Cerebellar nuclear complex (tissue), 1 donor: ENCODE results near the gene PGM2L1.
"Not testable (repeated sequence)": the region's sequence is repeated elsewhere in the genome, so short reads cannot be mapped to it uniquely, and the experiment has no call there.

ENCODE experiments used
- DNase-seq, 2 experiments: peaks; one replicate each; lab custom pipeline; 2025; lab: John Stamatoyannopoulos, UW

PGM2L1 gene

DNA sequence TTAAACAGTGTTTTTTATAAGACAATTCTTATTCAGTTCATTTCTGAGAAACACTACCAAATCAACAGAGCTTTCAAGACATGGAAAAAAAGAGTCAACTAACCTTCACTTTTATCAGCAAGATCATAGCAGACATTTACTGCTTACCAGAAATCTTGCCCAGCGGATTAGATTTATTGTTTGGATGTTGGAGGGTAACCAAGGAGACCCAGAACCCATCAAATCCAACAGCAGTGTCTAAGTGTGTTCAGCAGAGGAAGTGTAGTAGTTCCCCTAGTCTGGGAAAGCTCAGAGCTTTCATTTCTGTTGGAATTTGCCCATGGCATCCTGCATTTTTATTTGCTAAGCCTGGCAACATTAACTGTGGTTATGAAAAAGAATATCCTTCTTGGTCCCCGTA lies 2.4 kb upstream of the PGM2L1 start:
- DNase-seq = no peak

DNA sequence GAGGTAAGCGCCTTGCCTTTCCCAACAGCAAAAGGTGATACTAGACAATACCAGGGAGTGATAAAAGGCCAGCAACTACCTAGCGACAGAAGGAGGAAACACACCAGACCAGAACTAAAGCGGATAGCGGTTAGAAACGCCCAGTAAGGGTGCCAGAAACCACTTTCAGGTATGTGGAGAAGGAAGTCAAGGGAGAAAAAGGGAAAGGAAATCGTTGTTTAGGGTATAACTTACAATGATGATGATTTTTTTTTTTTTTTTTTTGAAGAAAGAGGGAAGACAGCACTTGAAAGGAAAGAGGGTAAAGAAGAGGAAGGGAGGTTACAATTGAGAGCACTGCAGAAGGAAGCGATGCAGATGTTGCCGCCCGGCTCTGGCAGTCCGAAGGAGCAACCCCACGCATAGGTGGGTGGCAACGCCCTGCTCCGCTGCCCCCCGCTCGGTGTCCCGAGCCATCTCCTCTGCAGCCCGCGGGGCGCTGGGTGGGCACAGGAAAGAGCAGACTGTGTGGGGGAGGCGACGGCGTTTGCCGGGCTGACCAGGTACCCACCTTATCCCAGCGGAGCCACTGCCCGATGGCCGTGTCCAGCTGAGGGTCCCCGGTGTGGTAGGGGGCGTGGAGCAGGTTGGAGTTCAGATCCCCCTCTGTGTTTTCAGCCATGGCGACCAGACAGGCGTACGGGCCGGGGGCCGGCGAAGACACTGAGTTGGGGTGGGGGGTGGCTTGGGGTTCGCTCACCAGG lies 561 bp downstream of the PGM2L1 start:
- DNase-seq = peak in 1 of 2 experiments; percentile 9

DNA sequence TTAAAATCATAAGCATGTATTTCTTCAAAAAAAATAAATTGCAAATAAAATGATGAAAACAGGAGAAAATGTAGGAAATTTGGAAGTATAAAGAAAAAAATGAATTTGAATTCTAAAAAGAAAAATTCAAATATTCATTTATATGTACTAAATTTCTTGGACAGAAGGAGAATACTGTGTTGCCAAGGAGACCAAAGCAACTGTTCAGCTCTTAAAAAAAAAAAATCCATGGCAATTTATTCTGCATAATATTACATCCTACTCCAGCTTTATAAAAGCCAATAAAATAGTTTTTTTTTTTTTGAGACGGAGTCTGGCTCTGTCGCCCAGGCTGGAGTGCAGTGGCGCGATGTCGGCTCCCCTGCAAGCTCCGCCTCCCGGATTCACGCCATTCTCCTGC lies 6.0 kb downstream of the PGM2L1 start:
- no peak for DNase-seq

DNA sequence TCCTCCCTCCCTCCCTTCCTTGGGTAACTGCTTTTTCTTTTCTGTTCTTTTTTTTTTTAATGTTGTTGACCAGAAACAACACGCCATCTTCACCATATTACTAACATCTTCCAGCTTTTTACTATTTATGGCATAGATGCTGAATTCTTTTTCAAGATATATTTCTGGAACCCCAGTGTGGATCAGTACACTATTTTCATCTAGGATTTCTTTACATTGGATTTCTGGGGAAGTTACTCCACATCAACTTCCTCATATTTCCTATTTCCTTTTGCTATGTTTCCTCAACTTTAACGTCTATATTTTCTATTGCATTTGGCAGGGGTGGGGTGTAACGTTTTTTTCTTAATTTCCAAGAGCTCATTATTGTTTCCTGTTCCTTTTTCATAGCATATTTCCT lies 7.0 kb downstream of the PGM2L1 start:
- no peak for DNase-seq

DNA sequence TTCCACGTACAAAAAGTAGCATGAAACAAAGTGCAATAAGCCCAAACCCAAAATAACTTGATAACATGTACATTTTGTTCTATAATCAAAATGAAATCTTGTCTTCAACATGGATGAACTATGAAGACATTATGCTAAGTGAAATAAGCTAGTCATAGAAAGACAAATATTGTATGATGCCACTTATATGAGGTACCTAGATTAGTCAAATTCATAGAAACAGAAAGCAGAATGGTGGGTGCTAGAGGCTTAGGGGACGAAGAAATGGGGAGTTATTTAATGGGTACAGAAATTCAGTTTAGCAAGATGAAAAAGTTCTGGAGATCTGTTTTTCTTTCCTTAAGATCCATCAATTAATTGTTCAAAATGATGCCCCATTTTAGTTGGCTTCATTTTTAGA lies 7.5 kb downstream of the PGM2L1 start:
- DNase-seq = no peak

DNA sequence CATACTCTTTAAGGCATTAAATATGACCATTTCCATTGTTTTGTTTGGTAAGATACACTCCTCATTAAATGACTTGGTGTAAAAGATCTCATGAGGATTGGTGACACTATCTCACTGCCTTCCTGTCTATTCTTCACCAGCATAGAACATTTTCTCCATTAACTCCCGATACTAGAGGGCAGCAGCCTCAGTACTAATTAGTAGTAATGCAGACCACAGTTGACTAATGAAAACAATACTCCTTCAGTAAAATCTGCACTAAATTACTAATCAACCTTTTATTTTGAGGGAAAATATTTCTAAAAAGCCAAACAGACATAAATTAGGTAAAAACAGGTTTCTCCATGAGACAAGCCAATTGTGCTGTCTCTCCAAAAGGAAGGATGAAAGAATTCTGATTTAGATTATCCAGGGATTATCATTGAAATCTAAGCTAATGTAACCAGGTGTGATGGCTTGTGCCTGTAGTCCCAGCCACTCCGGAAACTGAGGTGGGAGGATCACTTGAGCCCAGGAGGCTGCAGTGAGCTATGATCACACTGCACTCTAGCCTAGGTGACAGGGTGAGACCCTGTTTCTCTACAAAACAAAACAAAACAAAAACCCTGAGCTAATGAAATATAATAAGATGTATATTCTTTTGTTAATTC lies 9.4 kb downstream of the PGM2L1 start:
- peak in 1 of 2 experiments; percentile 22 for DNase-seq

DNA sequence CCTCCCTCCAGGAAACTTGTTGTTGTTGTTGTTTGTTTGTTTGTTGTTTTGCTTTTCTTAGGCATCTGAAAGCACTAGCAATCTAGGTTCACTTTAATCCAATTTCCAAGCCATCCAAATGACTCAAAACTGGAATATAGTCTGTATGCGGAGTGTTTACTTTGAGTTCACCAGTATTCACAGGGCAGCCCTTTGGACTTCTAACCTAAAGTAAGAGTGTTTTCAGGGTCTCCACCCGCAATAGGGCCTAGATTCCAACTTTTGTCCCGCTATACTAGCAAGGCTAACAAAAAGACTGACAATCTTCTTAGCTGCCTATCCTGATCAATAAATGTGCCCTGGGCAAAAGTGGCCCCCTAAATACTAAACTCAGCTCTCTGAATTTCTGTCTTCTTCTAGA lies 13.6 kb downstream of the PGM2L1 start:
- no peak for DNase-seq

DNA sequence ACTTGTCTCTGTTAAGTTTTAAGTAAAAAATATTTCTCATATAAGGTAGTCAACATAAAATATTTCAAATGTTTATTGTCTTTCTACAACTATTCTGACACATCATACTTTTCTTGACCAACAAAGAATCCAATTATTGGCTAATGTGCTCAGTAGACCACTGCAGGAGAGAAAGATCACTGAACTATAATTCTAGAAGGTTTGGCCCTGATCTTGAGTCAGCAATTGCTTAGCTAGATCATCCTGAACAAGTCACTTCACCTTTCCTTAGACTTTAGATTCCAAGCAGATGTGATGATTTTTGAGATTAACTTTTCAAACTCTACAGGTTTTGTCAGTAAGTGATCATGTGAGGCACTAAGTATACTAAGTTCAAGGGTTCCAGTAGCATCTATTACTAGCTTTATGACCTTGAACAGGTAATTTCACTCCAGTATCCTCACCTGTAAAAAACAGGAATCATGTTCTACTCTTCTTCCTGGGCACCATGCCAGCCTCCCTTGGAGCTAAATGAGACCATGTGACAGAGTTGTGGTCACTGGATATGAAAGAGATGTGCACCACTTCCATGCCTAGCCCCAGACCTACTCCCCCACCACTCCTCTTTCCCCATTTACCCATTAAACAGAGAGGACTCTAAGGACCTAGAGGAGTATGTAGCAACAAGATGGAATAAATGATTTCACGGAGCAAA lies 17.3 kb downstream of the PGM2L1 start:
- no peak for DNase-seq

DNA sequence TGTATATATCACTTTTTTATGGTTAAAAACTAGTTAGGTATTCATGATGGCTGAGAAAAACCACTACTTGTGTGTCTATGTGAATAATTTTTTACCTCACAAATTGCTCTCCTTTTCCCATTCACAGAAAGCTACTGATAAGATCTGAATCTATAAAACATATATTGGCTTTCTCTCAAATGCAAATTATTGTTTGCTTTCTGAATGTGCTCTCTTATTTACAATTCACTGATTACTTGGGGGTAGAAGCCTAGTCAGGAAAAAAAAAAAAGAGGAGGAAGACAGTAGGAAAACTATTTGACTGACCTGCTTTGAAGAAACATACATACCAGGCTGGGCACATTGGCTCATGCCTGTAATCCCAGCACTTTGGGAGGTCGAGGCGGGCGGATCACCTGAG lies 20.5 kb downstream of the PGM2L1 start:
- no peak for DNase-seq

DNA sequence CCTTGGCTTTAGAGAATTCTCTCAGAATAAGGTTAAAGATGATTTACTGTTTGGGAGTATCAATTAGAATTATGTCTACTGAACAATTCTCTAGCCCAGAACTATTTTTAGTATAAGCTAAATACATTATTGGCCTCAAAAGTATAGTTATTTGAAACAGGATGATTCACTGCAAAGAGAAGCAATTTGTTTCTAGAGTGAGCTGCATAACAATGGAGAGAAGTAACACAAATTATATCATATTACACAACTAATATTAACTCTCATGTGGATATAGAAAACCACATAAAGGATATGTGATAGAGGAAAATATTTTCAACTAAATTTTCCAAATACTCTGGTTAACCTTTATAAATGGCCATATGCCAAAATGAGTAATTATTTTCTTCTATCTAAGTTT lies 24.9 kb downstream of the PGM2L1 start:
- no peak for DNase-seq

DNA sequence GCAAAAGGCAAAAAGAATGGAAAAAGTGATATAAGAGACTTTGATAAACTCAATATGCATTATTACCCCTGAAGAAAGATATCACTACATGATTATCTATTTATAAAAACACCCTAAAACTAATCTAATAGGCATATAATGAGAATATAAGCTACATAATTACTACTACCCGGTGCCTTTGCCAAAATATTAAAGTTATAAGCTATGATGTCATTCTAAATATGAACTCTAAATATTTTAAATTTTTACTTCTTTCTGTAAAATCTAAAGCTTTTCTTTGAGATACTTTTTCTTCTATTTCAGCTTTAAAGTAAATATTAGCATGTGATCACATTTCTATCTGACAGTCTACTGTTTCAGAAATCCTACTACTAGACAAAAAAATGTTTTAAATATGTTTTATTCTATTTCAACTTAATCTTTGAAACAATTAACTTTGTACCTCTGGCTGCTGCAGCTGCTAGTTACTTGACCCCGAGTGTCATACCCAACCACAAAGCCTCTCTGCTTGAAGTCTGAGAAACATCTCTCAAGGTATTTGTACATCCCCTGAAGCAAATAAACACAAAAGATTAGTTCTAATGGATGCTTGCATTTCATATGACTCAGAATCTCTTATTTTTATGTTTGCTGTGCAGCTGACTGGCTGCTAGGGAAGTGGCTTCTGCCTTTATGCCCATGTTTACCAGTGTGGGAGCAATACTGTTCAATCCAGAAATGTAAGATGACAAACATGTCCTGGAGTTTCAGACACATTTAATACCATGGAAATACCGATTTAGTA lies 26.8 kb downstream of the PGM2L1 start:
- no peak for DNase-seq

DNA sequence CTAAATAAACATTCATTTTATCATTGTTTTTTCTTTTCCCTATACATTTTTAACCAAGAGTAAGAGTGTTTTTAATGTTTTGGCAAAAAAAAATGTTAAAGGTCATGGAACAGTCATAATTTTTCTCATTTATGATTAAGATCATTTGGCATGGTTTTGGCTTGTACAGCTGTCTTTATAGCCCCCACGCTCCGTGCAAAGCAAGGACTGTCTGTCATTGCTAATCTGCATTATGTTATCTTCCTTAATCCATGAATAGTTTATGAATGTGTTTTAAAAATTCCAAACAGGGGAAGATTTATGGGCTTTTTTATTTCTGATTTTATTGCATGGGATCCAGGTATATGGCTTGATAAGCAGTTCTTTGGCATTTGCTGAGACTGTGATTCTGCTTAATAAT lies 28.1 kb downstream of the PGM2L1 start:
- no peak for DNase-seq

DNA sequence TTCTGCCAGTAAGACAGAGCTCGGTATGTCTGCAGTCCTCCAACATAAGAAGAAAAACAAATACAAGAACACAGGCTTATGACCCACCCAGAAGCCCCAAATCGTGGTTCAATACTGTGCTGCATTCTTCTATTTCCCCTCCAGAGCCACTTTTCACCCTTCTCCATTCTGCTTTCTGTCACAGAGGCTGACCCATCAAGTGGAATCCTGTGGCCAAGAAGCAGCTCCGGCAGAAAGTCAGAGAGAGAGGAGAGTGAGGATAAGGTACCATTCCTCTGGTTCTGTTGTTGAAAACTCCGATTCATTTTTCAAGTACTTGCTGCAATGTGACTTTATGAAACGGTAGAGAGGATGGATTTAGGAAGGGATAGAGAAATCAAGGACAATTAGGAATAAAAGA lies 30.4 kb downstream of the PGM2L1 start:
- no peak for DNase-seq

DNA sequence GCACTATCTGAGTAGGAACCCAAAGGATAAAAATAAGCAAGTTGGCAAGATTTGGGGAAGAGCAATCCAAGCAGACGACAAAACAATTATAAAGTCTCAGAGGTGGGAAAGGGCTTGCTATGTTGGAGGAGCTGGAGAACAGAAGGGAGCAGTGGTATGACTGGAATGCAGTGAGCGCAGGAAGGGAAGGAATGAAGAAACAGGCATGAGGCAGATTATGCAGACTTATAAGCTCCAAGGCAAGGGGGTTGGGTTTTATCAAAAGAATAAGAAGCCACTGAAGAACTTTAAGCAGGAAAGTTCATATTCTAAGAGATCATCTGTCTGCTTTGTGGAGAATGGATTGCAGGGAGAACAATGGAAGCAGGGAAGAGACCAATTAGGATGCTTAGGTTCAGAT lies 31.7 kb downstream of the PGM2L1 start:
- no peak for DNase-seq

DNA sequence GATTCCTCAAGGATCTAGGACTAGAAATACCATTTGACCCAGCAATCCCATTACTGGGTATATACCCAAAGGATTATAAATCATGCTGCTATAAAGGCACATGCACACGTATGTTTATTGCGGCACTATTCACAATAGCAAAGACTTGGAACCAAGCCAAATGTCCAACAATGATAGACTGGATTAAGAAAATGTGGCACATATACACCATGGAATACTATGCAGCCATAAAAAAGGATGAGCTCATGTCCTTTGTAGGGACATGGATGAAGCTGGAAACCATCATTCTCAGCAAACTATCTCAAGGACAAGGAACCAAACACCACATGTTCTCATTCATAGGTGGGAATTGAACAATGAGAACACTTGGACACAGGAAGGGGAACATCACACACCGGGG lies 32.4 kb downstream of the PGM2L1 start:
- DNase-seq = not testable (repeated sequence)

DNA sequence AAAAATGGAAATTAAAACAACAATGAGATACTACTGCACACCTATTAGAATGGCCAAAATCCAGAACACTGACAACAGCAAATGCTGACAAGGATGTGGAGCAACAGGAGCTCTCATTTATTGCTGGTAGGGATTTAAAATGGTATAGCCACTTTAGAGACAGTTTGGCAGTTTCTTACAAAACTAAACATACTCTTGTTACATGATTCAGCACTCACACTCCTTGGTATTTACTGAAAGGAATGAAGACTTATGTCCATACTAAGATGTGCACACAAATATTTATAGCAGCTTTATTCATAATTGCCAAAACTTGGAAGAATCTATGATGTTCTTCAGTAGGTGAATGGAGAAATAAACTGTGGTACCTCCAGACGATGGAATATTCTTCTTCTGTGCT lies 40.8 kb downstream of the PGM2L1 start:
- DNase-seq = no peak

DNA sequence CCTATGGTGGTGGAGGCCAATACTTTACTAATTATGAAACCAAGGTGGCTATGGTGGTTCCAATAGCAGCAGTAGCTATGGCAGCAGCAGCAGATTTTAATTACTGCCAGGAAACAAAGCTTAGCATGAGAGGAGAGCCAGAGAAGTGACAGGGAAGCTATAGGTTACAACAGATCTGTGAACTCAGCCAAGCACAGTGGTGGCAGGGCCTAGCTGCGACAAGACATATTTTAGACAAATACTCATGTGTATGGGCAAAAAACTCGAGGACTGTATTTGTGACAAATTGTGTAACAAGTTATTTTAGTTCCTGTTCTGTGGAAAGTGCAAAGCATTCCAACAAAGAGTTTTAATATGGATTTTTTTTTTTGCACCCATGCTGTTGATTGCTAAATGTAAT lies 42.6 kb downstream of the PGM2L1 start:
- DNase-seq = no peak

DNA sequence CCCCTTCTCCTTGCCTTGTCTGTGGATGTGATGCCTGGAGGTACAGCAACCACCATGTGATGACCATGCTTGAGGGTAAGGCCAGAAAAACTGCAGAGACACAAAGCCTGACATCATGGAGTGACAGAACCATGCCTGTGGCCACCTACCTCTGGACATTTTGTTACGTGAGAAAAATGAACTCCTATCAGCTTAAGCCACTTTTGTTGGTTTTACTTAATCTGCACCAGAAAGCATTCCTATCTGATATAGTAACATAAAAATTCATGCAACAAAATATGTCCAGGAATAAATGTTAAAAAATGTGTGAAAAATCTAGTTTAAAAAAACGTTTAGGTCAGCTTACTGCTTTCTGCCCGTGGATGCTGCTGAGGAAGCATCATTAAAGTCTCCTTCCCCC lies 44.2 kb downstream of the PGM2L1 start:
- DNase-seq = no peak

DNA sequence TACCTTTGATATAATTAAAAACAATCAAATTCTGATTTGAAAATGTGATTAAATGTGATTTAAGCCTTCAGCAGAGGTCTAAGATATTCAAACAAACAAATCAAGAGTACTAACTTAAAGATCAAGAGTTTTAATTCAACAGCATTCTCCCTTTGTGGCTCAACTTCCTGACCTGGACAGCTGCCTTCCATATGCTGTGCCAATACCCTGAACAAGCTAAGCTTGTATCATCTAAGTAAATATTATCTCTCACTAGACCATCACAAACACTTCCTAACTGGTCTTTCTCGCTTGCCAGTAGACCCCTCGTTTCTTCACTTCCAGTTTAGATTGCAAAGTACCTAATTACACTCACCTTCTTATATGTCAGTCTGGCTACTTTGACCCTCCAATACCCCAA lies 50.9 kb downstream of the PGM2L1 start:
- DNase-seq = no peak

DNA sequence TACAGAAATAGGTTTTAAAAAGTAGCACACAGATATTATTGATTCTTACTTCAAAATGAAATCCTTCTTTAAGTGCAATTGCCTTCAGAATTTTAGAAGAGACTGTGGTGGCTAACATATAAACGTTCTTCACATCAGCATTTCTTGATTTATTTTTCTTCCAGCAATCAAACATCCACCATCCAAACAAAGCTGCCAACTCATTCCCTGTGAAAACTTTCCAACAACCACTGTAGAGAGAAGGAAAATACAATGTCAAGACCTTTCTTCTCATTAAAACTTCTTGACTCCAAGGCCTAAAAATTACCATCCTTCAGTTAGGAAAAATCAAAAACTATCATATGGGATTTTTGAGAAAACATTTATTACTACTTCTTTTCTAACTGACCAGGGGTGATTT lies 52.8 kb downstream of the PGM2L1 start:
- DNase-seq = no peak

DNA sequence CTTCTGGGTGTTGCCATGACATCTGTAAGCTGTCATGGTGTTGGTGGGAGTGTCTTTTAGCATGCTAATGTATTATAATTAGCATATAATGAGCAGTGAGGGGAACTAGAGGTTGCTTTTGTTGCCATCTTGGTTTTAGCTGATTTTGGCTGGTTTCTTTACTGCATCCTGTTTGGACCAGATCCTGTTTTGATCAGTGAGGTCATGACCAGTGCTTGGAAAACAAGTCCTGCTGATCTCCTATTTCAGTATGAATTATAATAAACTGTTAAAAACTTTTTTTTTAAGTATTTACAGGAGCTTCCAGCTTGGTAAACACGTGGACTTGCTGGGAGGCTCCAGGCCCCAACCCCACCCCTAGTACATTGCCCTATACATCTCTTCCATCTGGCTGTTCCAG lies 56.3 kb downstream of the PGM2L1 start:
- no peak for DNase-seq

DNA sequence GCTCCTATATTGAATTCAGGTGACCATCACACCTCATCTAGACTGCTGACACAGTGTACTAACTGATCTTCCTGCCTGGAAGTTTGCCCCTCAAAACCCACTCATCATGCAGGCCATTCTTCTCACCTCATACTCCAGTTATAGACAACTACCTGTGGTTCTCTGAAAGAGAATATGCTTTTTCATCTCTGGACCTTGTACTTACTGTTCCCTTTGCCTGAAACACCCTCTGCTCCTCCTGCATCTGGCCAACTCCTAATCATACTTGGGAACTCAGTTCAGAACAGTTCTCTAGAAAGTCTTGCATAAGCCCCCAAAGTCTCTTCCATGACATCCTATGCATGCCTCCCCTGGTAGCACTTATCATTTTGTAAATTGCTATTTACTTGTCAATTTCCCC lies 58.6 kb downstream of the PGM2L1 start:
- no peak for DNase-seq

DNA sequence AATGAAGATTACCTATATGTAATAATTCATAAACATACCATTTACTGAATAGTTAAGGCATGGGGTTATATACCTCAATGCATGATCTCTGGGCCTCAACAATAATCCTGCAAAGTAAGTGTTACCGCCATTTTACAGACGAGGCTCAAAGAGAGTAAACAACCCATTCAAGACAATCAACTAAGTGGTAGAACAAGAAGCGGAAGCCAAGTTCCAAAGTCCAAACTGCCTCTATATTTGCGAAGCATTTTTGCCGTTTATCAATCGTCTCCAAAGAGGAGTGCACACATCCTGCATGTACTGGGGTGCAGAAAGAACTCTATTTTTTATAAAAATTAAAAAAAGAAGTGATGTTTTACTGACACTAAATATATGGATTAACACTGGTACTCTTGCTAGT lies 59.3 kb downstream of the PGM2L1 start:
- DNase-seq = no peak
